Activated CD8-positive, alpha-beta memory T cell treated with anti-CD3 and anti-CD28 coated beads, Interleukin-2, amount 50 U/mL, for 1 hour (primary cell): Measurements from ENCODE around the gene MED28.

Source experiments
- DNase-seq: peaks from one replicate; pipeline ENCODE4 v3.0.0-alpha.2; 2020; ENCODE audit errors: extremely low read depth

Gene MED28

DNA sequence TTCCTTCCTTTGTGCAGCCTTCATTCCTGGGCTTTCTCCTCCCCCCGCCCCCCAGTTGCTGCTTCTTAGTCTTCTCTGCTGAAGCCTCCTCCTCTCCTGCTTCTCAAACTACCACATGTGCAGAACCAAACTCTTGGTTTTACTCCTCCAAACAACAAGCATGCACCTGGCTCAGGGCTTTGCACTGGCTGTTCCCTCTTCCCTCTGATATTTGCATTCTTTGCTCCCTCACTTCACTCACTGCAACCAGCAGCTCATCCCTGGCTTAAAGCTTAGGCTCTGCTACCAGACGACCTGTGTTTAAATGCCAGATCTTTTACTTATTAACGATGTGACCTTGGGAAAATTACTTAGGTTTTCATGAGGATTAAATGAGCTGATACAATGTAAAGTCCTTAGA is 51.4 kb downstream of the MED28 start:
- no peak for DNase-seq

DNA sequence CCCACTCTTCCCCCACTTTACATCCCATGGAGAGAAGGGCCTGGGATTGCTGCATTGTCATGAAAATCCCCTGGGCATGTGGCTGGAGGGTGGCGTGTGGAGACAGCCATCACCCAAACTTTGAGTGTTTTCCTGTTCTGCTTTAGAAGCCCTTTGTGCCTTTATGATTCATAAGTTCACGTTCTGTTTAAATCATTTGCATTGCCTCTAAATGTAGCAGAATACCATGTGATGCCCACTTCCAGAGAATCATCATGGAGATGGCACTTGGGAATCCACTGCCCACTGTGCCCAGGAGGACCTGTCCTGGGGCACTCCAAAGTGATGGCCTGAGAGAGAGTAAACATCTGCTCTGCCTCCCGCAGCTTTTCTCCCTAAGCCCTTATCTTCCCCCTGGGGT is 52.8 kb downstream of the MED28 start:
- DNase-seq: no peak

DNA sequence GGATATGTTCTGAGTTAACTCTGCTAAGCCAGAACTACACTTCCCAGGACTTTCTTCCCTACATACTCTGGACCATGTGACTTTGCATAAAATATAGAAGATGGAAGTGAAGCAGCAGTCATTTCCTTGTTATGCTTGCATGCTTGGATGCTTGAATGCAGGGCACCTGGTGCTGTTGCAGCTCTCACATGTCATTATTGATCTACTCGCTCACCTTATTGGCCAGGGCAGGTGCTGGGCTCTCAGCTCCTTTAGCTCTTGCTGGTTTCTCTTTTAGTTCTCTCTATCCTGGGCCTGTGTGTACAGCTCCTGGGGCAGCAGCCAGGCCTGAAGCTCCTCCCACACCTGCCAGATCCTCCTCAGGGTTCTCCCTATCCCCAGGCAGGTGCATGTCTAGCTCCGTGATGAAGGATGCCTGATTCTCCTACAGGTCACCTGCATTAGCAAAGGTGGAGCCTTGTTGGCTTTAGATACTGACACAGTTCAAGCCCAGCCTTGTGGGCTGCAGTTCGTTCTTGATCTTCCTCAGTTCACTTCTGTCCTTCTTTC is 53.3 kb downstream of the MED28 start:
- DNase-seq: no peak

DNA sequence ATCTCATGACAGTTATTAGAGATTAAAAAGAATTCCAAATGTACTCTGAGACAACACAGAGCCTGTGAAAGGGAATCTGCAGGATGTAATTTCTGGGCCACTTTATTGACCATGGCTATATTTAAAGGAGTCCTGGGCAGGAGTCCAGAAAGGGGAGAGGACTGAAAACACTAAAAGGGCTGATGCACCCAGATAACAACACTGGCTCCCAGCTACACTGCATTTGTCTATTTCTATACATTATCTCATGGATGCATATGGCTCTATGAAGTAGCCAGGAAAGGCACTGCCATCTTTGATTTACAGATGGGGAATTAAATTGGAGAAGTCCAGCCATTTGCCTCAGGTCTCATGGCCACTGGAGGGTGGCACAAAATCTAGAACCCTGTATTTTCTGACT is 56.0 kb downstream of the MED28 start:
- no peak for DNase-seq

DNA sequence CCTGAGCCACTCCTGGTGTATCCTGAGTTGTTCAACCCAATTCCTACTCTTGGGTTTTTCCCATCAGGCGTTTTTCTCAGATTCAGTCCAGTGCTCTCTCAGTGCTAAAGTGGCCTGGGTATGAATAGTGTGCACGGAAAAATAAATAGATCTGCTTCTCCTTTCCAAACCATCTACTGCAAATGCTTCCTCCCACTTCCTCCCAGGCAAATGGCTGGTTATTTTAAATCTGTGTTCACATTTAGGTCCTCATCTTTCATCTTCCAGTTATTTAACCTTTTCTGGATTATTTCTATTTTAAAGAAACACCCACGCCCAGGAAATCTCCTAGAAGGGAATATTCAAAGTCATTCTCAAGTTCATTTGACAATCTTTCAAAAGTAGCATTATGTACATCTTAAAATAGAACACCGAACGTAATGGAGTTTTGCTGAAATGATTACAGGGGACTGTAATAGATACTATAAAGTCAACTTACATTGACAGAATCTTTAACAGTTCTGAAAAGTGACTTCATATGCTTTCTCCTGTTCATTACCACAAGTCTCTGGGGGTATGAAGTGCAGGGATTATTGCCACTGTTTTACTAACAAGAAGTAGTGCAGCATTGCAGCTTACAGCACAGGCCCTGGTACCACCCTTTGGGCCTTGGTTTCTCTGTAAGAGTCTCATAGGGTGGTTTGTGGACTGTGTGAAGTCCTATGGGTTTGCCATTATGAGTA is 66.3 kb downstream of the MED28 start:
- DNase-seq: no peak

DNA sequence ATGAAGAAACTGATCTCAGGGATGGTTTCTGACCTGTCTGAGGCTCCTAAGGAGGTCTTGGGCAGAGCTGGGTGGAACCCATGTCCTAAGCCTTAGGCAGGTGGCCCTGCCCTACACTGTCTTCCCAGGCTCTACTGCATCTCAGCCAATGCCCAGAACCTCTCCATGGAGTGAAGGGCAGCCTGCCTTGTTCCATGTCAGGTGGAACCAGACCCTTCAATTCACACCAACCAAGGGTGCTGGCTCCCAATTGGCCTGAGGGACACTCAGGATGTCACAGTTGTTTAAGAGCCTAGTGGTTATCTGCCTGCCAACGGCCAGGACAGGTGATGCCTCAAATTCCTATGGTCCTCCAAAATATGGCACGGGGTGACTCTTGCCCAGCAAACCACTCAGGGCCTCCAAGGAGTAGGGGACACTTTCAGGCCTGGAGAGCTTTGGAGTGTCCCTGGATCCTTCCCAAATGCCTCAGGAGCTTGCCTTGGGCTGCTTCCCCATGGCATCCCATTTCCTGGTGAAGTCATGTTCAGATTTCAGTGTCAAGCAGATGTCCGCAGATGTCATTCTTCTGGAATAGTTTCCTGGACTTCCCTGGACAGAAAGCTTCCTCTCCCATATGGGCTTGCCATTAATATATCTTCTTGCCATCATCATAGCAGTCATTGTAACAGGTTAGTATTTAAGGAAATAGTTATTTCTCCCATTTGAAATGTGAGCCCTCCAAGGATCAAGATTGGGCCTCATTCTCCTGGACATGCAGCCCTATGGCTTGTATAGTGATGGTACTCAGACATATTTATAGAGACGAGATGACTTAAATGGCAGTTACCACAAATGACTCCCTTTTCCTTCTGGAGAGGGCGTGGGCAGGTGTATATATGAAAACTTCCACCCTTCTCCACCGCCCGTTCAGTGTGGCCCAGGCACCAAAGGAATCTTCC is 67.1 kb downstream of the MED28 start:
- DNase-seq: no peak

DNA sequence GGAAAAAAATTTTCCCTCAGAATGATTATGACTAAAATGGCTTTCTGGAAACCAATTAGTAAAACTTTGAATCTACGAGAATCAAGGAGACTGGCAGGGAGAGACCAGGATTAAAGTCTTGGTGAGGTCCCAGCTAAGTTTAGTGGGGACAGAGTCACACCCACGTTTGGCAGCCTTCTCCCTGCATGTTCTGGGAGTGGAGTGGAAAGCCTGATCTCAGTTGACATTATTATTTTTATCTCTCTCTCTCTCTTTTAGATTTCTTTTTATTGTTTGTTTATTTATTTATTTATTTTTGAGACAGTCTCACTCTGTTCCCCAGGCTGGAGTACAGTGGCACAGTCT is 67.8 kb downstream of the MED28 start:
- DNase-seq: no peak
